Lower leg skin (tissue), 3 donors: Measurements from ENCODE around the gene GPATCH2L.

ENCODE experiments used
- CTCF ChIP-seq, 3 donors: fragments of 450-650 bp; IDR thresholded peaks; one replicate each; pipeline ENCODE4 v1.5.1; 2016; ENCODE audit warnings: antibody characterized with exemption in 3 of 3, mild to moderate bottlenecking in 3 of 3, moderate library complexity in 2 of 3
- POLR2A ChIP-seq, 2 donors: fragments of 450-650 bp; IDR thresholded peaks; one replicate each; pipeline ENCODE4 v1.6.1; 2016 to 2017; ENCODE audit warnings: antibody characterized with exemption in 2 of 2, mild to moderate bottlenecking in 1 of 2, moderate library complexity in 1 of 2

GRCh38 chr14:76259029-76259735 lies 107.5 kb downstream of the GPATCH2L start:
- no peak for TF ChIP-seq POLR2A (IDR thresholded peaks at IDR 0.05)
- TF ChIP-seq CTCF (IDR thresholded peaks at IDR 0.05): no peak
